ENCODE measurements around the gene PPP1R3C.
A peak's percentile ranks its signal among the peaks of the same experiment; 100 is the strongest.

PPP1R3C gene

DNA sequence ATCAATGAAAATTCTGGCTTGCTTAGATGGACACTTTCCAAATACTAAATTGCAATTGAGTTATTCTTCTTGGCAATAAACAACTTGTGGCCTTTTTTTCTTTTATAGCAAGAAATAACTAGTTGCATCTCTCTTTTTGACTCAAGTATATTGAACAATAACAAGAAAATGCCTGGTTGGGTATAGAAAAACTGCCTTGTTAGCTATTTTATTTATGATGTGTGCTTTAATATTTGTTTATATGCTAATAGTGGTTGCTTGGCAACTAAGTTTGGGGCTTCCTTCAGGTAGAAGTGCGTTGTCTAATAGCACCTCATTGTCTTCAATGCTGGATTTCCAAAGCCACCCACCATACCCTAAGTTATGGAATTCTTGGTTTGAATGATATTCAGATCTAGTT lies 30.1 kb upstream of the PPP1R3C start:
- Histone ChIP-seq H3K79me2 (no peaks in the 10 kb centered on the region), H3K4me1 (no peaks in the 10 kb centered on the region), H3K4me2 (ENCODE audit: low read length) (no peak overlapping the region), H2AFZ (no peak overlapping the region), H3K4me3 (ENCODE audit: low read depth, low read length) (no peak overlapping the region), H3K27me3 (ENCODE audit: control insufficient read depth, insufficient read depth, low read length) (no peaks in the 10 kb centered on the region), H3K27ac (no peak overlapping the region), H3K9me3 (ENCODE audit: control insufficient read depth, low read length) (no peaks in the 10 kb centered on the region), H3K36me3 (ENCODE audit: control insufficient read depth, insufficient read depth, low read length) (no peaks in the 10 kb centered on the region), H3K9ac (no peak overlapping the region)
- TF ChIP-seq, protein P1, sequence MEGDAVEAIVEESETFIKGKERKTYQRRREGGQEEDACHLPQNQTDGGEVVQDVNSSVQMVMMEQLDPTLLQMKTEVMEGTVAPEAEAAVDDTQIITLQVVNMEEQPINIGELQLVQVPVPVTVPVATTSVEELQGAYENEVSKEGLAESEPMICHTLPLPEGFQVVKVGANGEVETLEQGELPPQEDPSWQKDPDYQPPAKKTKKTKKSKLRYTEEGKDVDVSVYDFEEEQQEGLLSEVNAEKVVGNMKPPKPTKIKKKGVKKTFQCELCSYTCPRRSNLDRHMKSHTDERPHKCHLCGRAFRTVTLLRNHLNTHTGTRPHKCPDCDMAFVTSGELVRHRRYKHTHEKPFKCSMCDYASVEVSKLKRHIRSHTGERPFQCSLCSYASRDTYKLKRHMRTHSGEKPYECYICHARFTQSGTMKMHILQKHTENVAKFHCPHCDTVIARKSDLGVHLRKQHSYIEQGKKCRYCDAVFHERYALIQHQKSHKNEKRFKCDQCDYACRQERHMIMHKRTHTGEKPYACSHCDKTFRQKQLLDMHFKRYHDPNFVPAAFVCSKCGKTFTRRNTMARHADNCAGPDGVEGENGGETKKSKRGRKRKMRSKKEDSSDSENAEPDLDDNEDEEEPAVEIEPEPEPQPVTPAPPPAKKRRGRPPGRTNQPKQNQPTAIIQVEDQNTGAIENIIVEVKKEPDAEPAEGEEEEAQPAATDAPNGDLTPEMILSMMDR (IDR thresholded peaks at IDR 0.05) = no peak

DNA sequence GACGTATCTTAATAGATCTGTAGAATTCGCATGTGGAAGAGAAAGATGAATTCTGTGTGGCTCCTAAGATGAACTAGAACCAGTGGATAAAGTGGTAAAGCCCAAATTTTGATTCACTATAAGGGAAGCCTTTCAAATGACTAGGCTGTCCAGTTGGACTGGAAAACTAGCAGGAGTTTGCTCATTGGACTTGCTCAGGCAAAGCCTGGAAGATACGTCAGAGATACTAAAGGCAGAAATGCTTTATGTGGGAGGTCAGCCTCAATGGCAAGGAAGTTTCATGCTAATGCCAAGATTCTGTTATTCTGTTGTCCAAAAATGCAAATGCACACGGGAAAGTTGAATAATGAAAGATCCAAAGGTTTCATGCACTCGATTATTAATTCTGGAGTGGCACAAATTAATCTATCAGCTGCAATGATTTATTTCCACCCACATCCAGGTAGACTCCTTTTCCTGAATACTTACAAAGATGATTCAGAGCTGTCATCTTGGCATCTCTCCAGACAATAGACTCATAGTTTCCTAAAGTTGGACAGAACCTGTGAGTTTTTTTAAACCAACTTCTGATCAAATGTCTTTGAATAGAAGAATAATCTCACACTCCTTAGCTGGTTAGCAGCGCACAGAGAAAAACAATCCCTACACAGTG lies 20.5 kb upstream of the PPP1R3C start:
- H3K27me3 ChIP-seq (ENCODE audit: control insufficient read depth, insufficient read depth, low read length) = no peaks in the 10 kb centered on the region
- no peak overlapping the region for H3K27ac ChIP-seq
- no peak overlapping the region for H3K4me3 ChIP-seq (ENCODE audit: low read depth, low read length)
- H3K36me3 ChIP-seq (ENCODE audit: control insufficient read depth, insufficient read depth, low read length) = no peaks in the 10 kb centered on the region
- TF ChIP-seq, protein P1 (IDR thresholded peaks at IDR 0.05) = no peak
- no peak overlapping the region for H3K4me2 ChIP-seq (ENCODE audit: low read length)
- H3K79me2 ChIP-seq = no peaks in the 10 kb centered on the region
- H3K9ac ChIP-seq = no peak overlapping the region
- H2AFZ ChIP-seq = no peak overlapping the region
- no peaks in the 10 kb centered on the region for H3K9me3 ChIP-seq (ENCODE audit: control insufficient read depth, low read length)
- H3K4me1 ChIP-seq = no peaks in the 10 kb centered on the region

DNA sequence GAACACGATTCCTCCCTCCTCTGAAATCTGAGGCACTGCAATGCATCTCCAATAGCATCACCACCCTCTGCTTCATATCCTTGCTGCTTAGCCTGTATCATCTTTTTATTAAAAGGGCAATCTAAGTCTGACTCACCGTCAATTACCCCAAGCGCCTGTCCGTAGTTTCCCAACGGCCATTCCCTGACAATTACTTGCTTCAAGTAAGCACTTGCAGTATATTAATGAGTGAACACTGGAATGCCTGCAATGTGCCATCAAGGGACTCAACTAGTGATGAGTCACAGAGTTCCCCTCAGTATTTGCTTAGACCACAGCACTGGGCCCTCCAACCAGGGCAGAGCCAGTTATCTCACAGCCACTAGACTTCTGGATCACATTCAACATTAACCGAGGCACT lies 19.5 kb upstream of the PPP1R3C start:
- no peaks in the 10 kb centered on the region for H3K79me2 ChIP-seq
- H2AFZ ChIP-seq = no peak overlapping the region
- H3K27ac ChIP-seq = no peak overlapping the region
- H3K4me1 ChIP-seq = no peaks in the 10 kb centered on the region
- H3K4me3 ChIP-seq (ENCODE audit: low read depth, low read length) = no peak overlapping the region
- H3K36me3 ChIP-seq (ENCODE audit: control insufficient read depth, insufficient read depth, low read length) = no peaks in the 10 kb centered on the region
- no peaks in the 10 kb centered on the region for H3K9me3 ChIP-seq (ENCODE audit: control insufficient read depth, low read length)
- no peak overlapping the region for H3K4me2 ChIP-seq (ENCODE audit: low read length)
- TF ChIP-seq, protein P1 (IDR thresholded peaks at IDR 0.05) = no peak
- H3K27me3 ChIP-seq (ENCODE audit: control insufficient read depth, insufficient read depth, low read length) = no peaks in the 10 kb centered on the region
- H3K9ac ChIP-seq = no peak overlapping the region

DNA sequence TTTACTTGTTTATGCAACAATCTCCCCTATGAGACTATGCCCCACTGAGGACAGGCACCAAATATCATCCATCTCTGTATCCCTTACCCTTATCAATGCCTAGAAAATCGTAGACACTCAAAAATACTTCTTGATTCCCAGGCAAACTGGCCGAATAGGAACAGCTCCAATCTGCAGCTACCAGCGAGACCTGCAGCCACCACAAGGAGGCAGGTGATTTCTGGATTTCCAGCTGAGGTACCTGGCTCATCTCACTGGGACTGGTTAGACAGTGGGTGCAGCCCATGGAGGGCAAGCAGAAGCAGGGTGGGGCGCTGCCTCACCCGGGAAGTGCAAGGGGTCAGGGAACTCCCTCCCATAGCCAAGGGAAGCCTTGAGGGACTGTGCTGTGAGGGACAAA lies 10.8 kb upstream of the PPP1R3C start:
- Histone ChIP-seq H3K4me2 (ENCODE audit: low read length) (no peak overlapping the region), H3K27ac (no peak overlapping the region), H3K4me3 (ENCODE audit: low read depth, low read length) (no peak overlapping the region), H3K79me2 (no peaks in the 10 kb centered on the region), H3K9ac (no peak overlapping the region), H3K4me1 (no peaks in the 10 kb centered on the region), H2AFZ (peak overlapping the region; percentile 68), H3K9me3 (ENCODE audit: control insufficient read depth, low read length) (no peaks in the 10 kb centered on the region), H3K36me3 (ENCODE audit: control insufficient read depth, insufficient read depth, low read length) (no peaks in the 10 kb centered on the region), H3K27me3 (ENCODE audit: control insufficient read depth, insufficient read depth, low read length) (no peaks in the 10 kb centered on the region)
- TF ChIP-seq, protein P1 (IDR thresholded peaks at IDR 0.05) = peak; percentile 56
